Measurements from ENCODE around the gene SLC5A2. TPM values are rescaled to one million over a fixed set of nuclear protein-coding genes. Genes with fewer than 3 reads are reported as not detected.

Gene SLC5A2
- total RNA-seq, 1 donor from 2014 or later: not detected

- H3K27me3 ChIP-seq (ENCODE audit: control insufficient read depth in 3 of 3, insufficient read depth in 3 of 3, low read length in 3 of 3): no peaks in the 10 kb centered on the region
- no peak overlapping the region for H3K9ac ChIP-seq (ENCODE audit: low read depth in 1 of 3, low read length in 3 of 3)
- no peak overlapping the region for H3K27ac ChIP-seq (ENCODE audit: low read depth, low read length)
- H3K36me3 ChIP-seq (ENCODE audit: control insufficient read depth in 3 of 3, insufficient read depth in 3 of 3, low read length in 3 of 3): peaks cover 6 to 14% (median 14%) of the 10 kb centered on the region in 3 donors
- no peak overlapping the region for H3K4me3 ChIP-seq (ENCODE audit: low read length in 3 of 3)
- H3K9me3 ChIP-seq (ENCODE audit: control insufficient read depth in 3 of 3, low read length in 3 of 3): no peaks in the 10 kb centered on the region
- peaks cover 20 to 42% (median 27%) of the 10 kb centered on the region in 3 donors for H3K4me1 ChIP-seq (ENCODE audit: control insufficient read depth in 3 of 3, insufficient read depth in 3 of 3, low read length in 3 of 3)
Observed at GRCh38 chr16:31505483-31505882, 22.6 kb downstream of the SLC5A2 start.

DNA sequence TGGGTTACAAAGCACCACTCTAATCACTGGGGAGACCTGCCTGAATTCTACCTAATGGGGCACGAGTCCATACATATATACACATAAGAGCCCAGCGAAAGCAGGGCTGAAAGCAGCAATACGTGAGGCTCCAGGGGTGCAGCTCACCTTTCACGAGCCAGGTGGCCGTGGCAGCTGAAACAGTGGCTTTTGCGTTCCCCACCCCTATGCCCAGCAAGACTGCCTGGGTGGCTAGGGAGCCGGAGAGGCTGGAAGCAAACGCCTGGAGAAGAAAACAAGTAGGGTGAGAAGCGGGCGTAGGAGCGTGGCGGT is 24.6 kb downstream of the SLC5A2 start:
- H3K36me3 ChIP-seq (ENCODE audit: control insufficient read depth in 3 of 3, insufficient read depth in 3 of 3, low read length in 3 of 3): peaks cover 4 to 11% (median 11%) of the 10 kb centered on the region in 3 donors

GRCh38 chr16:31507929-31508705 is 25.2 kb downstream of the SLC5A2 start, which contains the start of gene RUSF1:
RUSF1 (minus strand) TSS chr16:31508391; CDS start chr16:31508373, 18 bp downstream.
- peaks cover 18 to 42% (median 20%) of the 10 kb centered on the region in 3 donors for H3K4me1 ChIP-seq (ENCODE audit: control insufficient read depth in 3 of 3, insufficient read depth in 3 of 3, low read length in 3 of 3)
- peak within 1 kb of the TSS; percentile 97 to 99 (median 98) for H3K9ac ChIP-seq (ENCODE audit: low read depth in 1 of 3, low read length in 3 of 3)
- H3K27ac ChIP-seq (ENCODE audit: low read depth, low read length): peak within 1 kb of the TSS; percentile 82
- peak within 1 kb of the TSS; percentile 80 to 99 (median 95) for H3K4me3 ChIP-seq (ENCODE audit: low read length in 3 of 3)
- H3K27me3 ChIP-seq (ENCODE audit: control insufficient read depth in 3 of 3, insufficient read depth in 3 of 3, low read length in 3 of 3): no peaks in the 10 kb centered on the region
- peaks cover 4 to 11% (median 11%) of the 10 kb centered on the region in 3 donors for H3K36me3 ChIP-seq (ENCODE audit: control insufficient read depth in 3 of 3, insufficient read depth in 3 of 3, low read length in 3 of 3)
- no peaks in the 10 kb centered on the region for H3K9me3 ChIP-seq (ENCODE audit: control insufficient read depth in 3 of 3, low read length in 3 of 3)

More for the DNA sequence above, 24.6 kb downstream of the SLC5A2 start:
- Histone ChIP-seq H3K4me1 (ENCODE audit: control insufficient read depth in 3 of 3, insufficient read depth in 3 of 3, low read length in 3 of 3) (peaks cover 20 to 42% (median 24%) of the 10 kb centered on the region in 3 donors), H3K27ac (ENCODE audit: low read depth, low read length) (peak overlapping the region; percentile 82), H3K27me3 (ENCODE audit: control insufficient read depth in 3 of 3, insufficient read depth in 3 of 3, low read length in 3 of 3) (no peaks in the 10 kb centered on the region), H3K4me3 (ENCODE audit: low read length in 3 of 3) (peak overlapping the region; percentile 80 to 99 (median 95)), H3K9ac (ENCODE audit: low read depth in 1 of 3, low read length in 3 of 3) (peak overlapping the region; percentile 97 to 99 (median 98)), H3K9me3 (ENCODE audit: control insufficient read depth in 3 of 3, low read length in 3 of 3) (no peaks in the 10 kb centered on the region)

DNA sequence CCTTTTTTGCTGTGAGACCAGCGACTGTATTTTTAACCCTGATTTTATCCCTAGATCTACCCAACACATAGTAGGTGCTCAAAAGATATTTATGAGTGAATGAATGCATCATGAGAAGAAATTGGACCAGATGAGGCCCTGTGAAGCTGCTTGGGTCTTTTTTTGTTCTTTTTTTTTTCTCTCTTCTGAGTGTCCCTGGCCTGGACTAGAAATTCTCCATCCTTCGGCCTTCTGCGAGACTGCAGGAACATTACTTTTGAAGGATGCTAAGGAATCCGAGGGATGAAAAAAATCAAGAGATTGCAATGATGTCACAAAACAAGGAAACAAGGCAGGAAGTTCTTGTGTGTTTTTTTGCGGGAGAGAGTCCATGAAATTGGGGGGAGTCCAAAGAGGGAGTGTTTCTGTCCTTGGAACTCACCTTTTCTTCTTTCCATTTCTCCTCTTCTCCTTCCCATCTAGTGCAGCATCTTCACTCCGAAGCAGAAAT is 25.8 kb downstream of the SLC5A2 start:
- H3K4me1 ChIP-seq (ENCODE audit: control insufficient read depth in 3 of 3, insufficient read depth in 3 of 3, low read length in 3 of 3): peaks cover 18 to 42% (median 20%) of the 10 kb centered on the region in 3 donors
- H3K27ac ChIP-seq (ENCODE audit: low read depth, low read length): peak overlapping the region; percentile 82
- H3K9me3 ChIP-seq (ENCODE audit: control insufficient read depth in 3 of 3, low read length in 3 of 3): no peaks in the 10 kb centered on the region
- peak overlapping the region; percentile 80 to 99 (median 95) for H3K4me3 ChIP-seq (ENCODE audit: low read length in 3 of 3)
- H3K9ac ChIP-seq (ENCODE audit: low read depth in 1 of 3, low read length in 3 of 3): peak overlapping the region; percentile 97 to 99 (median 98)
- H3K27me3 ChIP-seq (ENCODE audit: control insufficient read depth in 3 of 3, insufficient read depth in 3 of 3, low read length in 3 of 3): no peaks in the 10 kb centered on the region
- peaks cover 4 to 11% (median 11%) of the 10 kb centered on the region in 3 donors for H3K36me3 ChIP-seq (ENCODE audit: control insufficient read depth in 3 of 3, insufficient read depth in 3 of 3, low read length in 3 of 3)

DNA sequence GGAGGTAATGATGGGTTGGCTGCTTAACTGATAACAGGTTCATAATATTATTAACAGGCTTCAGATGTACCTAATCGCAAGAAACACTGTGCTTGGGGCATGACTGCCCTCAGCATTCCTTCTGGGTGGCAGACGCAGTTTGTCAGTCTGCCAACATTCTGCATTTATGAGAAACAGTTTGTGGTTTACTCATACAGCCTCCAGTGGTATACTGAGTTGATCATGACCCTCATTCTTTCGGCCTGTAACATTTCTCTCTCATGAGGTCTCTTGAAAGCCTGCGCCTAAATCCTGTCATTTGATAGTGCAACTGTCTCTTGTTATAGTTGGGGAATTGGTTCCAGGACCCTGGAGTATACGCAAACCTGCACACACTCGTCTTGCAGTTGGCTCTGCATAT is 30.2 kb downstream of the SLC5A2 start:
- no peaks in the 10 kb centered on the region for H3K9me3 ChIP-seq (ENCODE audit: control insufficient read depth in 3 of 3, low read length in 3 of 3)
- no peak overlapping the region for H3K4me3 ChIP-seq (ENCODE audit: low read length in 3 of 3)
- H3K27me3 ChIP-seq (ENCODE audit: control insufficient read depth in 3 of 3, insufficient read depth in 3 of 3, low read length in 3 of 3): peaks cover 0 to 2% (median 0%) of the 10 kb centered on the region in 3 donors
- no peaks in the 10 kb centered on the region for H3K36me3 ChIP-seq (ENCODE audit: control insufficient read depth in 3 of 3, insufficient read depth in 3 of 3, low read length in 3 of 3)
- peaks cover 3 to 8% (median 6%) of the 10 kb centered on the region in 3 donors for H3K4me1 ChIP-seq (ENCODE audit: control insufficient read depth in 3 of 3, insufficient read depth in 3 of 3, low read length in 3 of 3)
- H3K9ac ChIP-seq (ENCODE audit: low read depth in 1 of 3, low read length in 3 of 3): no peak overlapping the region
- H3K27ac ChIP-seq (ENCODE audit: low read depth, low read length): no peak overlapping the region

GRCh38 chr16:31513884-31514283 is 31.0 kb downstream of the SLC5A2 start:
- H3K4me1 ChIP-seq (ENCODE audit: control insufficient read depth in 3 of 3, insufficient read depth in 3 of 3, low read length in 3 of 3): peaks cover 3 to 8% (median 6%) of the 10 kb centered on the region in 3 donors
- no peak overlapping the region for H3K27ac ChIP-seq (ENCODE audit: low read depth, low read length)
- H3K9me3 ChIP-seq (ENCODE audit: control insufficient read depth in 3 of 3, low read length in 3 of 3): no peaks in the 10 kb centered on the region
- H3K4me3 ChIP-seq (ENCODE audit: low read length in 3 of 3): no peak overlapping the region
- no peak overlapping the region for H3K9ac ChIP-seq (ENCODE audit: low read depth in 1 of 3, low read length in 3 of 3)
- H3K36me3 ChIP-seq (ENCODE audit: control insufficient read depth in 3 of 3, insufficient read depth in 3 of 3, low read length in 3 of 3): no peaks in the 10 kb centered on the region
- H3K27me3 ChIP-seq (ENCODE audit: control insufficient read depth in 3 of 3, insufficient read depth in 3 of 3, low read length in 3 of 3): peaks cover 0 to 2% (median 0%) of the 10 kb centered on the region in 3 donors

DNA sequence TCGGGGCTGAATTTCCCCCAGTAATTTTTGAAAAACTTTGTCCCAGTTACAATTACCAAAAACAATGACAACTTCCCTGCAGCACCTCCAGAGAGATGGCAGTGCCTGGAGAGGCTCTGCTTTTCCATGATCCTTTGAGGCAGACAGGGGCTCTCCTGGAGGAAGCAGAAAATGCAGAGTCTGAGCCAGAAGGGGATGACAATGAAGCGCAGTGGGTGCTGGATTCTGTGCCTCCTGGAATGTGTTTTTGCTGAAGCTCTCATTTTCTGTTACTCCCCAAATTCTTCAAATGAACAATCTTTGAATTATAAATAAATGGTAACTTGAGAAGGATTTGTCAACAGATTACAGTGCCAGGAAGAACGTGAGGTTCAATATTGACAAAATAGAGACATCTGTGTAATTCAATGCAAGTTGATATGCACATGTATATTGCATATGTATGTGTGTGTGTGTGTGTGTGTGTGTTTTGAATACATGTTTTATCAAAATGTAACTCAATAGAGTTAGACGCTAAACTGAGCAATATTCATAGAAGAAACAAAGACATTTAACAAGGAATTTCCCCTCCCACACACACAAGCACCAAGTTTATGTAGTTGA is 35.0 kb downstream of the SLC5A2 start:
- no peaks in the 10 kb centered on the region for H3K36me3 ChIP-seq (ENCODE audit: control insufficient read depth in 3 of 3, insufficient read depth in 3 of 3, low read length in 3 of 3)
- no peaks in the 10 kb centered on the region for H3K4me1 ChIP-seq (ENCODE audit: control insufficient read depth in 3 of 3, insufficient read depth in 3 of 3, low read length in 3 of 3)
- H3K27ac ChIP-seq (ENCODE audit: low read depth, low read length): no peak overlapping the region
- no peak overlapping the region for H3K4me3 ChIP-seq (ENCODE audit: low read length in 3 of 3)
- no peaks in the 10 kb centered on the region for H3K9me3 ChIP-seq (ENCODE audit: control insufficient read depth in 3 of 3, low read length in 3 of 3)
- H3K9ac ChIP-seq (ENCODE audit: low read depth in 1 of 3, low read length in 3 of 3): no peak overlapping the region
- peaks cover 0 to 2% (median 0%) of the 10 kb centered on the region in 3 donors for H3K27me3 ChIP-seq (ENCODE audit: control insufficient read depth in 3 of 3, insufficient read depth in 3 of 3, low read length in 3 of 3)

DNA sequence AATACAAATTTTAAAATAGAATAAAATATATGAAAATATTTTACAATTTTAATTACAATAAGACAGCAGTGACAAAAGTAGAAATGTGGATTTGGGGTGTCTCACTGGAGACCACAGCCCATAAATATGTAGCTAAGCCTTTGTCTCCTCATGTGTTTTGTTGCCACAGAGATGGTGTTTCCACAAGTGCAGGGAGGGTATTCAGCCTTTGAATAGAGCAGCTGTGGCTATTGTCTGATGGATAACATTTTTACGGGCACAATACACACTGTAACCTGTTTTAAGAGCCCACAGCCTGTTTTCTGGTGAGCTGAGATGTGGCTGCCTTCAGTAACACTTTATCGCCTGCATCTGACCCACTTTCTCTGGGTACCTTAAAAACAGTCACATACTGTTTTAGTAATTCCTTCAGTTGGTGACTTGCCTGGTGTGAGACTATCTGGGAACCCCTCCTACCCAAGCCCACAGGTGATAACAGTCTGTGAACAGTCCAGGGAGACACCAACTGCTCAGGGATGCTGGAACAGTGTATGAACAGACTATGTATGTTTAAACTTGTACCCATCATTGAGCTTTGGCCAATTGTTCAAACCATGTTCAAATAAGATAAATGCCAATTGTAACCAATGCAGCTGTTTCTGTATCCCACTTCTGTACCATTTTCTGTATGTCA is 37.0 kb downstream of the SLC5A2 start:
- Histone ChIP-seq H3K4me1 (ENCODE audit: control insufficient read depth in 3 of 3, insufficient read depth in 3 of 3, low read length in 3 of 3) (no peaks in the 10 kb centered on the region), H3K27me3 (ENCODE audit: control insufficient read depth in 3 of 3, insufficient read depth in 3 of 3, low read length in 3 of 3) (peaks cover 0 to 6% (median 3%) of the 10 kb centered on the region in 3 donors), H3K9ac (ENCODE audit: low read depth in 1 of 3, low read length in 3 of 3) (no peak overlapping the region), H3K27ac (ENCODE audit: low read depth, low read length) (no peak overlapping the region), H3K4me3 (ENCODE audit: low read length in 3 of 3) (no peak overlapping the region), H3K9me3 (ENCODE audit: control insufficient read depth in 3 of 3, low read length in 3 of 3) (no peaks in the 10 kb centered on the region), H3K36me3 (ENCODE audit: control insufficient read depth in 3 of 3, insufficient read depth in 3 of 3, low read length in 3 of 3) (no peaks in the 10 kb centered on the region)

DNA sequence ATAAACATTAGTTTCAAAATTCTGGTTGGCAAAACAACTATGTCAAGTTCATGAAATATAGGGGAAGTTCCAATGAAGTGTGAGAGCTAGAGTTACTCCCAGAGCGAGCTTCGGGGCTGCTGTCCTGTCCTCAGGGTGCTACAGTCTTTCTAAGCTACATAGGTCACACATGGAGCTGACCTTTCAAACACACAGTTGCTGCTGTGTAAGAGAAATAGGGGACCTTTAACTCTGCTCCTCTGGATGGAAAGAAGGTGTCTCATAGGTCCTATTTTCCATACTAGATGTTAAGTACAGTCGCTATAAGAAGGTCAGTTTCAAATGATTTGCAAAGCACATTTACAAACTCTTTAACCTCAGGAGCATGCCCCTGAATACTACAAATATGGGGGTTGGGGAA is 38.4 kb downstream of the SLC5A2 start:
- Histone ChIP-seq H3K4me3 (ENCODE audit: low read length in 3 of 3) (no peak overlapping the region), H3K27me3 (ENCODE audit: control insufficient read depth in 3 of 3, insufficient read depth in 3 of 3, low read length in 3 of 3) (peaks cover 0 to 4% (median 3%) of the 10 kb centered on the region in 3 donors), H3K9ac (ENCODE audit: low read depth in 1 of 3, low read length in 3 of 3) (no peak overlapping the region), H3K9me3 (ENCODE audit: control insufficient read depth in 3 of 3, low read length in 3 of 3) (no peaks in the 10 kb centered on the region), H3K4me1 (ENCODE audit: control insufficient read depth in 3 of 3, insufficient read depth in 3 of 3, low read length in 3 of 3) (no peaks in the 10 kb centered on the region), H3K36me3 (ENCODE audit: control insufficient read depth in 3 of 3, insufficient read depth in 3 of 3, low read length in 3 of 3) (no peaks in the 10 kb centered on the region), H3K27ac (ENCODE audit: low read depth, low read length) (no peak overlapping the region)

Data from skeletal muscle tissue (tissue), 4 donors.